Measurements from ENCODE around the gene FBXW12. TPM values are rescaled to one million over a fixed set of nuclear protein-coding genes. Genes with fewer than 3 reads are reported as not detected.
A peak's percentile ranks its signal among the peaks of the same experiment; 100 is the strongest.

FBXW12 gene
- total RNA-seq, 1 experiment from 2014 or later: not detected

DNA sequence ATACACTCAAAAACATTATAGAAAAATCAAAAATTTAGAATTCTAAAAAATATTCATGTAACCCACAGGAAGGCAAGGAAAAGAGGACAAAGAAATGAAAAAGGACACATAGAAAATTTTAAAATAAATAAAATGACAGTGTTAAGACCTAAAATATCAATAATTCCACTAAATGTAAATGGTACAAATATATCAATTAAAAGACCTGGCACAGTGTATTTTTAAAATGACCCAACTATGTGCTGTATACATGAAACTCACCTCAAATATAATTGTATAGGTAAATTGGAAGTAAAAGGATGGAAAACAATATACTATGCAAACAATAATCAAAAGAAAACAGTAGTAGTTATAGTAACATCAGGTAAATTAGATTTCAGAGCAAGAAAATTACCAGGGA is 10.1 kb upstream of the FBXW12 start:
- no peak overlapping the region for H3K4me3 Mint-ChIP-seq (ENCODE audit: low read depth, unreplicated experiment)
- intact Hi-C loops (cut with micrococcal nuclease; ENCODE audit: unreplicated experiment): no loop called here
- peaks cover 45% of the 10 kb centered on the region for H3K27me3 Mint-ChIP-seq (ENCODE audit: unreplicated experiment)
- no peaks in the 10 kb centered on the region for H3K36me3 Mint-ChIP-seq (ENCODE audit: insufficient read depth, unreplicated experiment)
- TF ChIP-seq, protein P1, sequence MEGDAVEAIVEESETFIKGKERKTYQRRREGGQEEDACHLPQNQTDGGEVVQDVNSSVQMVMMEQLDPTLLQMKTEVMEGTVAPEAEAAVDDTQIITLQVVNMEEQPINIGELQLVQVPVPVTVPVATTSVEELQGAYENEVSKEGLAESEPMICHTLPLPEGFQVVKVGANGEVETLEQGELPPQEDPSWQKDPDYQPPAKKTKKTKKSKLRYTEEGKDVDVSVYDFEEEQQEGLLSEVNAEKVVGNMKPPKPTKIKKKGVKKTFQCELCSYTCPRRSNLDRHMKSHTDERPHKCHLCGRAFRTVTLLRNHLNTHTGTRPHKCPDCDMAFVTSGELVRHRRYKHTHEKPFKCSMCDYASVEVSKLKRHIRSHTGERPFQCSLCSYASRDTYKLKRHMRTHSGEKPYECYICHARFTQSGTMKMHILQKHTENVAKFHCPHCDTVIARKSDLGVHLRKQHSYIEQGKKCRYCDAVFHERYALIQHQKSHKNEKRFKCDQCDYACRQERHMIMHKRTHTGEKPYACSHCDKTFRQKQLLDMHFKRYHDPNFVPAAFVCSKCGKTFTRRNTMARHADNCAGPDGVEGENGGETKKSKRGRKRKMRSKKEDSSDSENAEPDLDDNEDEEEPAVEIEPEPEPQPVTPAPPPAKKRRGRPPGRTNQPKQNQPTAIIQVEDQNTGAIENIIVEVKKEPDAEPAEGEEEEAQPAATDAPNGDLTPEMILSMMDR (IDR thresholded peaks at IDR 0.05; ENCODE audit: unreplicated experiment): no peak
- no peaks in the 10 kb centered on the region for H3K4me1 Mint-ChIP-seq (ENCODE audit: low read depth, unreplicated experiment)
- H3K27ac Mint-ChIP-seq (ENCODE audit: unreplicated experiment): no peak overlapping the region
- no peaks in the 10 kb centered on the region for H3K9me3 Mint-ChIP-seq (ENCODE audit: low read depth, unreplicated experiment)
- CTCF ChIA-PET: no interaction called here
- DNase-seq: no peak
- BruUV-seq (replicated peaks): no TSS peak

DNA sequence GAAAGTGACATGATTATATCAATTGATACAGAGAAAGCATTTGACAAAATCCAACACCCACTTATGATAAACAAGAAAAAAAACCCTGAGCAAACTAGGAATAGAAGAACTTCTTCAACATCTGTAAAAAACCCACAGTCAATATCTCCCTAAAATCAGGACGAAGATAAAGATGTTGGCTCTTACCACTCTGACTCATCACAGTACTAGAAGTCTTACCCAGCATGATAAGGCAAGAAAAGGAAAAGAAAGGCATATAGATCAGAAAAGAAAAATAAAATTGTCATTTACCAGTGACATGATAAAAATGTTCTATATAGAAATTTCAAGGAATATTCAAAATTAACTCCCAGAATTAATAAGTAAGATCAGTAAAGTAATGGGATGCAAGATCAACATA is 7.2 kb upstream of the FBXW12 start:
- no peaks in the 10 kb centered on the region for H3K4me1 Mint-ChIP-seq (ENCODE audit: low read depth, unreplicated experiment)
- no TSS peak for BruUV-seq (replicated peaks)
- no peak for DNase-seq
- H3K36me3 Mint-ChIP-seq (ENCODE audit: insufficient read depth, unreplicated experiment): no peaks in the 10 kb centered on the region
- H3K27me3 Mint-ChIP-seq (ENCODE audit: unreplicated experiment): peaks cover 26% of the 10 kb centered on the region
- TF ChIP-seq, protein P1 (IDR thresholded peaks at IDR 0.05; ENCODE audit: unreplicated experiment): no peak
- intact Hi-C loops (cut with micrococcal nuclease; ENCODE audit: unreplicated experiment): no loop called here
- H3K27ac Mint-ChIP-seq (ENCODE audit: unreplicated experiment): no peak overlapping the region
- CTCF ChIA-PET: no interaction called here
- H3K9me3 Mint-ChIP-seq (ENCODE audit: low read depth, unreplicated experiment): no peaks in the 10 kb centered on the region
- H3K4me3 Mint-ChIP-seq (ENCODE audit: low read depth, unreplicated experiment): no peak overlapping the region

DNA sequence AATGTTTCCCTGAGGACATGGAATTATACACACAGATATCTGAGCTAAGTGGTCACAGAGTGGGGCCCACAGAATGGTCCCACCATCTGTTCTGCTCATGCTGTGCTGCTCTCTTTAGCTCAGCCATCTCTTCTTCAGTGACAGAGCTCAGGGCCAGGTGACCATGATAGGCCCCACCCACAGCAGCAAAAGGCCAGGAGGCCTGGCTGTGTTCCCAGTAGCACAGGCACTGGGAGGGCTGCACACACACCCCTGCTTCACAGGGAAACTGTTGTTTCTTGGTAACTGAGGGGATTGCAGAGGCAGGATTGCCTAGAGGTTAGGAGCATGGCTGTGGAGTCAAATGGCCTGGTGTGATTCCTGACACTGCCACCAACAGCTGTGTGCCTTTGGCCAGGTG is 4.8 kb upstream of the FBXW12 start:
- H3K27me3 Mint-ChIP-seq (ENCODE audit: unreplicated experiment): peaks cover 13% of the 10 kb centered on the region
- no TSS peak for BruUV-seq (replicated peaks)
- no peak overlapping the region for H3K27ac Mint-ChIP-seq (ENCODE audit: unreplicated experiment)
- no peaks in the 10 kb centered on the region for H3K36me3 Mint-ChIP-seq (ENCODE audit: insufficient read depth, unreplicated experiment)
- TF ChIP-seq, protein P1 (IDR thresholded peaks at IDR 0.05; ENCODE audit: unreplicated experiment): no peak
- no peak overlapping the region for H3K4me3 Mint-ChIP-seq (ENCODE audit: low read depth, unreplicated experiment)
- H3K4me1 Mint-ChIP-seq (ENCODE audit: low read depth, unreplicated experiment): no peaks in the 10 kb centered on the region
- CTCF ChIA-PET: interaction anchor here (0.6 to 1.2 kb wide), 6 partner anchors 8 to 1244 kb away, joined by 3 to 6 read pairs (median 3); no protein-coding TSS in a partner anchor
- intact Hi-C loops (cut with micrococcal nuclease; ENCODE audit: unreplicated experiment): no loop called here
- H3K9me3 Mint-ChIP-seq (ENCODE audit: low read depth, unreplicated experiment): no peaks in the 10 kb centered on the region
- DNase-seq: peak; percentile 29

DNA sequence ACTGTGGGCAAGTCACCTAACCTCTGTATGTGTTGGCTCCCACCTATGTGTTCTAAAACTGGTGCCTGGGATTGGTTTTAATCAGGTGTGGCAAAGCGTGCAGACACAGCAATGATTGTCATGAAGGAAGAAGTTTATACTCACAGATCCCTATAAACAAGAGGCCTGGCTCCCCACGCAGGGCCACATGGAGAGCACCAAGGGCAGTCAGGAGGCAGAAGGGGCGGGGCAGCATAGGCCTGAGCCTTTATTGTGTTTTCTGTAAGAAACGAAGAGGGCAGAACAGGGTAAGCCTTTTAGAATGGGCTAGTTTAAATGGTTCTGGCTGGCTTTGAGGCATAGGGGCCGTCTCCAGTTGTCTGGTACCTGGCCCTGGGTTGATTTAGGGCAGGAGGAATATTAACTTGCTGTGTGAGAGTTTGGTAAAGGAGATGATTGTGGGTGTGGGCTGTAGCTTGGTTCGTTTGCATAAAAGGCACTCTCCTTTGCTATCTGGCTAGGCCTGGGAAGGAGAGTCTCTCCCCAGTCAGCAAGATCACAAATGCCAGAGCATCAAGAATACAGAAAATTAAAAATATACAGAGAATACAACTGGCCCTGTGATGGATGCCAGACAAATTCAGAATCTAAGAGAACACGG is 2.2 kb upstream of the FBXW12 start:
- H3K36me3 Mint-ChIP-seq (ENCODE audit: insufficient read depth, unreplicated experiment): no peaks in the 10 kb centered on the region
- no peak for DNase-seq
- peaks cover 7% of the 10 kb centered on the region for H3K27me3 Mint-ChIP-seq (ENCODE audit: unreplicated experiment)
- H3K9me3 Mint-ChIP-seq (ENCODE audit: low read depth, unreplicated experiment): no peaks in the 10 kb centered on the region
- H3K4me3 Mint-ChIP-seq (ENCODE audit: low read depth, unreplicated experiment): no peak overlapping the region
- TF ChIP-seq, protein P1 (IDR thresholded peaks at IDR 0.05; ENCODE audit: unreplicated experiment): no peak
- intact Hi-C loops (cut with micrococcal nuclease; ENCODE audit: unreplicated experiment): no loop called here
- BruUV-seq (replicated peaks): no TSS peak
- H3K27ac Mint-ChIP-seq (ENCODE audit: unreplicated experiment): no peak overlapping the region
- H3K4me1 Mint-ChIP-seq (ENCODE audit: low read depth, unreplicated experiment): no peaks in the 10 kb centered on the region
- CTCF ChIA-PET: no interaction called here

Measured in Calu3 (cell line).